ENCODE data around the gene AHCYL2. TPM values are rescaled to one million over a fixed set of nuclear protein-coding genes. Genes with fewer than 3 reads are reported as not detected.

The AHCYL2 gene
- total and polyA plus RNA-seq, 2 experiments from 2014 or later: 7.8 to 29.4 TPM

- Mint-ChIP-seq H3K4me1 (peaks cover 9% of the 10 kb centered on the region; the same call in 2 of the 3 replicates), H3K36me3 (ENCODE audit: low read depth) (peaks cover 18% of the 10 kb centered on the region), H3K4me3 (no peak overlapping the region), H3K27ac (no peak overlapping the region), H3K9me3 (peaks cover 13% of the 10 kb centered on the region; the same call in 2 of the 3 replicates), H3K27me3 (ENCODE audit: insufficient read depth, low read depth, poor library complexity) (no peaks in the 10 kb centered on the region)
- Histone ChIP-seq H2AFZ (no peak overlapping the region), H4K20me1 (replicated peaks; ENCODE audit: insufficient read depth) (no peaks in the 10 kb centered on the region), H3F3A (replicated peaks; ENCODE audit: low read depth) (no peaks in the 10 kb centered on the region; the same call in 1 of the 2 replicates), H3K4me2 (no peak overlapping the region), H3K9me2 (ENCODE audit: insufficient read depth) (no peaks in the 10 kb centered on the region), H3K4me1 (ENCODE audit: insufficient read depth) (peaks cover 7% of the 10 kb centered on the region; the same call in 1 of the 2 replicates), H3K27me3 (ENCODE audit: insufficient read depth) (no peaks in the 10 kb centered on the region), H3K27ac (ENCODE audit: low read depth) (no peak overlapping the region), H3K4me3 (no peak overlapping the region), H3K79me2 (replicated peaks; ENCODE audit: insufficient read depth) (peaks cover 8% of the 10 kb centered on the region; the same call in 1 of the 2 replicates), H3K36me3 (ENCODE audit: insufficient read depth) (peaks cover 2% of the 10 kb centered on the region; the same call in 1 of the 2 replicates)
- DNase-seq (ENCODE audit: low spot score) (peak; percentile 90), ATAC-seq (peak; percentile 88)
- TF ChIP-seq CTCF (conservative IDR thresholded peaks at IDR 0.05; ENCODE audit: low read depth in 2 of 2): peak; percentile 91 to 96
- TF ChIP-seq EZH2phosphoT487 (IDR thresholded peaks at IDR 0.05; ENCODE audit: unreplicated experiment): no peak
These were observed 46.9 kb downstream of the AHCYL2 start for GRCh38 chr7:129271500-129272355.

GRCh38 chr7:129273936-129274335, 49.1 kb downstream of the AHCYL2 start:
- no peak overlapping the region for H3K27ac ChIP-seq (ENCODE audit: low read depth)
- ATAC-seq (no peak), DNase-seq (ENCODE audit: low spot score) (no peak)
- H3K9me3 Mint-ChIP-seq: peaks cover 13% of the 10 kb centered on the region; the same call in 2 of the 3 replicates
- H3K27me3 ChIP-seq (ENCODE audit: insufficient read depth): no peaks in the 10 kb centered on the region
- no peak overlapping the region for H2AFZ ChIP-seq
- peaks cover 6% of the 10 kb centered on the region; the same call in 1 of the 2 replicates for H3K79me2 ChIP-seq (replicated peaks; ENCODE audit: insufficient read depth)
- no peaks in the 10 kb centered on the region for H3K9me2 ChIP-seq (ENCODE audit: insufficient read depth)
- H3K4me3 Mint-ChIP-seq: no peak overlapping the region
- no peak overlapping the region for H3K4me2 ChIP-seq
- H3K27ac Mint-ChIP-seq: no peak overlapping the region
- H3K4me3 ChIP-seq: no peak overlapping the region
- H3K36me3 Mint-ChIP-seq (ENCODE audit: low read depth): peaks cover 18% of the 10 kb centered on the region
- no peaks in the 10 kb centered on the region for H4K20me1 ChIP-seq (replicated peaks; ENCODE audit: insufficient read depth)
- no peaks in the 10 kb centered on the region for H3K27me3 Mint-ChIP-seq (ENCODE audit: insufficient read depth, low read depth, poor library complexity)
- no peaks in the 10 kb centered on the region; the same call in 1 of the 2 replicates for H3F3A ChIP-seq (replicated peaks; ENCODE audit: low read depth)
- peaks cover 14% of the 10 kb centered on the region; the same call in 1 of the 2 replicates for H3K4me1 ChIP-seq (ENCODE audit: insufficient read depth)
- H3K4me1 Mint-ChIP-seq: peaks cover 11% of the 10 kb centered on the region
- H3K36me3 ChIP-seq (ENCODE audit: insufficient read depth): peaks cover 2% of the 10 kb centered on the region; the same call in 1 of the 2 replicates
- no peak for TF ChIP-seq ZNF331 (CRISPR knock-in tag; IDR thresholded peaks at IDR 0.05; ENCODE audit: low read depth)
- TF ChIP-seq REST (IDR thresholded peaks at IDR 0.05; ENCODE audit: unreplicated experiment): no peak
- TF ChIP-seq STAT1 (IDR thresholded peaks at IDR 0.05; ENCODE audit: unreplicated experiment): no peak
- no peak for TF ChIP-seq CTCF (conservative IDR thresholded peaks at IDR 0.05; ENCODE audit: low read depth in 2 of 2)
- TF ChIP-seq CREB1 (CRISPR knock-in tag; IDR thresholded peaks at IDR 0.05; ENCODE audit: low read depth): no peak
- TF ChIP-seq JUNB (IDR thresholded peaks at IDR 0.05; ENCODE audit: unreplicated experiment): no peak
- no peak for TF ChIP-seq EZH2 (IDR thresholded peaks at IDR 0.05; ENCODE audit: low read depth, unreplicated experiment)
- no peak for TF ChIP-seq ZNF114 (CRISPR knock-in tag; IDR thresholded peaks at IDR 0.05)
- no peak for TF ChIP-seq NANOG (IDR thresholded peaks at IDR 0.05; ENCODE audit: borderline replicate concordance)

Measured in GM23338 (cell line).